Measurements from ENCODE around the gene LTV1. TPM values are rescaled to one million over a fixed set of nuclear protein-coding genes. Genes with fewer than 3 reads are reported as not detected.
"Not testable (repeated sequence)": the region's sequence is repeated elsewhere in the genome, so short reads cannot be mapped to it uniquely, and the experiment has no call there.

The LTV1 gene
- total RNA-seq, 1 donor from 2014 or later, result 11.7 TPM

DNA sequence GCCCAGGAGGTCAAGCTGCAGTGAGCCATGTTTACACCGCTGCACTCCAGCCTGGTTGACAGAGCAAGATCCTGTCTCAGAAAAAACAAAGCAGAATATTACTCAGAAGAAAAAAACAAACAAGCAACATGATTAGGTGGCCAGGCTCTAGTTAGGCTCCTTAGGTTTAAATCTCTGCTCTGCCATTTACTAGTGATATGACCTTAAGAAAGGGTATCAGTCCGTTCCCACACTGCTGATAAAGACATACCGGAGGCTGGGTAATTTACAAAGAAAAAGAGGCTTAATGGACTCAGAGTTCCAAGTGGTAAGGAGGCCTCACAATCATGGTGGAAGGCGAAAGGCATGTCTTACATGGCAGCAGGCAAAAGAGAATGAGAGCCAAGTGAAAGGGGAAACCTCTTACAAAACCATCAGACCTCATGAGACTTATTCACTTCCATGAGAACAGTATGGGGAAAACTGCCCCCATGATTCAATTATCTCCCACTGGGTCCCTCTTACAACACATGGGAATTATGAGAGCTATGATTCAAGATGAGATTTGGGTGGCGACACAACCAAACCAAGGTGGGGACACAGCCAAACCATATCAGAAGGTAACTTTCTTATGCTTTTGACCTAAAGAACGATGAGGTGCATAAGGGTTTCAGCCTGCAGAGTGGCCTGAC lies 2.4 kb upstream of the LTV1 start:
- DNase-seq (ENCODE audit: low read depth in 2 of 2), result no peak

DNA sequence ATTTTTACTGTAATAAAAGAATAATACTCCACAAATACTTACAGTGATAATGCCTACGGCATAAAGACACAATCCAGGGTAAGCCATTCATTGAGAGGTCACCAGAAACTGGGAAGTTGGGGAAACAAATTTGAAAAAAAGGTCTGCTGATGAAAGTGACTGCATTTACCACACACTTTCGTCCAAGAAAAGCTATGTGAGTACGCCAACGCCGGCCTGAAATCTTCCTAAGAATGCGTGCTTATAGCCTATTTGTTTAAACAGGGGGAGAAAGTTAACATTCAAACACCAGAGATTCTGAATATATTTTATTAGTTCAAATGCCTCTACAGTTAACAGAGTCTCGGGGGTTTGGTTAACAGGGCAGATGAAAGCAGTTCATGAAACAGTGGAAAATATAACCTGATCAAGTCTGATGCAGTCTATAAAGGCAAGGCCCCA lies 657 bp upstream of the LTV1 start:
- DNase-seq (ENCODE audit: low read depth in 2 of 2), result no peak

DNA sequence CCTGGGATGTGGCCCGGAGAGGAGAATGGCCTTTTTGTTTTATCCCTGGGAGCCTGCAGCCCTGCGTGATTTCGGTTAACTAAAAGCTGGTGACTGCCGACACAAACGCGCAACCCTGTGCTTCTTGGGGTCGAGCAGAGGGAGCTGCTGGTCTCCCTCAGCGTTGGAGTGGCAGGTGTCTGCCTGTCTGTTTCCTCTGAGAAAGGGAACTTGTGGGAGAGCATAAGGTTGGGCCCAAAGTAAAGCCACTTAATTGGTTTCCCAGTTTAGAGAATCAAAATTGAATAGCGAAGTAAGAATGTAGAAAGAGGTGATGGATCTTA lies 500 bp downstream of the LTV1 start:
- no peak for DNase-seq (ENCODE audit: low read depth in 2 of 2)

DNA sequence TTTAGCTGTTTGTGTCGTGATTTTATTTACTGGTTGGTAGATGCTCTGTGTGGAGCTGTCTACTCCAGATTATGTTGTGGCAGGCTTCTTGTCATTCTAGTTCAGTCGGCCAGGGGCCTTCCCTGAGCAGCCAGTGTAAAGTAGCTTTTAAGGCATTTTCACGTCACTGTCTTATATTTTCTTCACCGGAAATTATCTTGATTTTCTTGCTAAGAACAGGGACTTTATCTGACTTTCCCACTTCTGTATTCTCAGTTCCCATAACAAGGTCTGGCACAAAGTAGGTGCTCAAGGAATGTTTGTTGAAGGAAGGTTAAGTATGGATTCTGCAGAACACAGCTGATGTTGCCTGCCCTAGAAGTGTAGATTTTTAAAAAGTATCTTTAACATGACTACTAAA lies 868 bp downstream of the LTV1 start:
- peak; percentile 15 to 20 for DNase-seq (ENCODE audit: low read depth in 2 of 2)

DNA sequence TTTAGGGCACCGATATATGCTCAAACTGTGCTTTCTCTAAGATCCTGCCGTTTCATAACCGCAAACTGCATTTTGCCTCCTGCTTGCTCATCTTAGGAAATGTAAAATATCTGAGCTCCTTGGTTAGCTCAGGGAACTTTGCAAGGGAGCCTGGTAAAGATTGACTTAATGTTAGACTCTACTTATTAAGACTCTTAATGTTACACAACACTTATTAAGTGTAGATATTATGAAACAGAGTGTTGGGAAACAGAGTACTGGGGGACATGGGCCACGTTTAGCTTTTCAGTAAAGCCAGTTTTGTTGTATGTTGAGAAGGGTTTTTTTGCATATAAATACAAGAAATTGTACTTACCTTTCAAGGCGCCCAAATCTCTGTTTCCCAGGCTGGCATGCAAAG lies 1.9 kb downstream of the LTV1 start:
- DNase-seq (ENCODE audit: low read depth in 2 of 2), result no peak

DNA sequence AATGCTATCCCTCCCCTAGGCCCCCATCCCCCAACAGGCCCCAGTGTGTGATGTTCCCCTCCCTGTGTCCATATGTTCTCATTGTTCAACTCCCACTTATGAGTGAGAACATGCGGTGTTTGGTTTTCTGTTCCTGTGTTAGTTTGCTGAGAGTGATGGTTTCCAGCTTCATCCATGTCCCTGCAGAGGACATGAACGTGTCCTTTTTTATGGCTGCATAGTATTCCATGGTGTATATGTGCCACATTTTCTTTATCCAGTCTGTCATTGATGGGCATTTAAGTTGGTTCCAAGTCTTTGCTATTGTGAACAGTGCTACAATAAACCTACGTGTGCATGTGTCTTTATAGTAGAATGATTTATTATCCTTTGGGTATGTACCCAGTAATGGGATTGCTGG lies 8.6 kb downstream of the LTV1 start:
- not testable (repeated sequence) for DNase-seq (ENCODE audit: low read depth in 2 of 2)

DNA sequence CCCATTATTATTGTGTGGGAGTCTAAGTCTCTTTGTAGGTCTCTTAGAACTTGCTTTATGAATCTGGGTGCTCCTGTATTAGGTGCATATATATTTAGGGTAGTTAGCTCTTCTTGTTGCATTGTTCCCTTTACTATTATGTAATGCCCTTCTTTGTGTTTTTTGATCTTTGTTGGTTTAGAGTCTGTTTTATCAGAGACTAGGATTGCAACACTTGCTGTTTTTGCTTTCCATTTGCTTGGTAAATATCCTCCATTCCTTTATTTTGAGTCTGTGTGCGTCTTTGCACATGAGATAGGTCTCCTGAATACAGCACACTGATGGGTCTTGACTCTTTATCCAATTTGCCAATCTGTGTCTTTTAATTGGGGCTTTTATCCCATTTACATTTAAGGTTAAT lies 11.9 kb downstream of the LTV1 start:
- DNase-seq (ENCODE audit: low read depth in 2 of 2), result not testable (repeated sequence)

DNA sequence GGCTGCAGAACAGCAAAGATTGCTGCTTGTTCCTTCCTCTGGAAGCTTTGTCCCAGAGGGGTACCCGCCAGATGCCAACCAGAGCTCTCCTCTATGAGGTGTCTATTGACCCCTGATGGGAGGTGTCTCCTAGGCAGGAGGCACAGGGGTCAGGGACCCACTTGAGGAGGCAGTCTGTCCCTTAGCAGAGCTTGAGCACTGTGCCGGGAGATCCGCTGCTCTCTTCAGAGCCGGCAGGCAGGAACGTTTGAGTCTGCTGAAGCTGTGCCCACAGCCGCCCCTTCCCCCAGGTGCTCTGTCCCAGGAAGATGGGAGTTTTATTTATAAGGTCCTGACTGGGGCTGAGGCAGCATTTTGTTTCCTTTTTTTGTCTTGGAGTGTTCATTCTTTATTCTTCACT lies 13.6 kb downstream of the LTV1 start:
- DNase-seq (ENCODE audit: low read depth in 2 of 2), result not testable (repeated sequence)

DNA sequence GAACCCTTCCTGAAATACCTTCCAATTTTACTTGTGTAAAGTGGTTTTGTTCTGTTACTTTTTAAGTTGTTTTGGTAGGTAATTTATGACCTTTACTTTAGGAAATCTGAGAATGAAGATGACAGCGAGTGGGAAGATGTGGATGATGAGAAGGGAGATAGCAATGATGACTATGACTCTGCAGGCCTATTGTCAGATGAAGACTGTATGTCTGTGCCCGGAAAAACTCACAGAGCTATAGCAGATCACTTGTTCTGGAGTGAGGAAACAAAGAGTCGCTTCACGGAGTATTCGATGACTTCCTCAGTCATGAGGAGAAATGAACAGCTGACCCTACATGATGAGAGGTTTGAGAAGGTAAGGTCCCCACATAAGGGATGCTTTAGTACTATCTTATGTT lies 14.5 kb downstream of the LTV1 start:
- no peak for DNase-seq (ENCODE audit: low read depth in 2 of 2)

DNA sequence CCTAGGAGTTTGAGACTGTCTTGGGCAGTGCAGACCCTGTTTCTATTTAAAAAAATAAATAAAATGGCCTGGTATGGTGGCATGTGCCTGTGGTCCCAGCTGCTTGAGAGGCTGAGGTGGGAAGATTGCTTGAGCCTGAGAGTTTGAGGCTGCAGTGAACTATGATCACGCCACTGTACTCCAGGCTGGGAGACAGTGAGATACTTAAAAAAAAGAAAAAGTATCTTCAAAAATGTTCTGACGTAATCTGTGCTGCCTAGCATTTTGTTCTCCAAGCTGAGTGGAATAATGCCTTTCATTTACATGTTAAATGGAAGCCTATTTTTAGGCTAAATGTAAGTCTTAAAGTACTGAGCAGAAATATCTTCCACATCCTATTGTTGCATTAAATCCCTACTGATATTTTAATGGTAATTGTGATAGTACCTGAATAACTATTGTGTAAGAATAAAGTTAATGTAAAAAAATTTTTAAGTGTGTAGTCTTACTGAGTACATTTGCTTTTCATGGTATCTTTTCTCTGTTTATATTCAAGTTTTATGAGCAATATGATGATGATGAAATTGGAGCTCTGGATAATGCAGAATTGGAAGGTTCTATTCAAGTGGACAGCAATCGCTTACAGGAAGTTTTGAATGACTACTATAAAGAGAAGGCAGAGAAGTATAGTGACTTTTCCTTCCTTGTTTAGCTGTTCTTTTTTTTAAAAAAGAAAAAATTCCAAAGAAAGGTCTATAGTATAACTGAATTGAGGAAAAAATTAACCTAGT lies 16.9 kb downstream of the LTV1 start:
- DNase-seq (ENCODE audit: low read depth in 2 of 2), result no peak

DNA sequence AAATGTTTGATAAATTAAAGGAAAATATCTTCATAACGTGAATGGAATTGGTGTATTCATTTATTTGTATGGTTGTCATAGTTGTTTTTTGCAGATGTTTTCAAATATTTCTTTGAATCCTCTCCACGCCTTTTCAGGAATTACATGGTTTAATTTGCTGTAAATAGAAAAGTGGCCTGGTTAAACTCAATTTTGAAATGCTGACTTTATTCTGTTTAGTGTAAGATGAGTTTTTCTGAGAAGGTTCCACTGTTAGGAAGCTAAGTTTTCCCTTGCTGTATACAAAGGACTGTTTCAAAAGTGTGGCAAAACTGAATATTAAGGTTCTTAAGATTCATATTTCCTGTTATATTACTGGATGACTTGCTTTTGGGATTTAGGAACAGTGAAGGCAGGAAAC lies 20.6 kb downstream of the LTV1 start:
- no peak for DNase-seq (ENCODE audit: low read depth in 2 of 2)

DNA sequence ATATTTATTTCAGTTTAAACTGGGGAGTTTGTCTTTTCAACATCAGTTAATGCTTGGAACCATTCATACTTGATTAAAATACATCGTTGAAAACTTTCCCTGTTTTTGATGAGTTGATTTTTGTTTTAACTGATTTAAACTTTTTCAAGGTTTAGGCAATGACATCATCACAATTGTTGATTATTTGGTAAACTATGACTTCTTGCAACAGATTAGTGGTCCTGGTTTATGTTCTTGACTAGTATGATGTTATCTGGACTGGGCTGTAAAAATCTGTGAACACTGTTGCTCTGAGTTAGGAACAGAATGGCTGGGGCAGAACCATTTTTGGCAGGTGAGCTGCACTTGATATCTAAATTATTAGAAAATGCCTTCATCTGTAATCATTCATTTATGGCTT lies 21.1 kb downstream of the LTV1 start, which contains the start of gene ZC2HC1B:
ZC2HC1B (plus strand) TSS at position 241 of the 400 bp plus-strand sequence; CDS start at position 307, 66 bp downstream.
- no peak for DNase-seq (ENCODE audit: low read depth in 2 of 2)

DNA sequence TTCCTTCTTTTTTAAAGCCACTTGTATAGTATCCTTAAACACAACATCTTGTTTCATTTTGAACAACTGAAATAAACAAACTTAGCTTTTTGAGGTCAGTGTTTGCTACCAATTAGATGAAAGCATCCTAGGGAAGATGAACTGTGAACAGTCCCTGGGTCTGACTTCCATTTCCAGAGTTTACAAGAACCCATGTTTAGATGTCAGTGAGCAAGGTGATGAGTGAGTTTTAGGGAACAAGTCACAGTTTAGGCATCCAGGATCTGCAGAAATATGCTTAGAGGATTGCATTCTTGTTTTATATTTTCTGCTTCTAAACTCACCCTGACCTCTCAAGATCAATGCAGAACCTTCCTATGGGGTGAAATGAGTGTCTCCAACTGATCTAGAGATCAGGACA lies 24.1 kb downstream of the LTV1 start:
- no peak for DNase-seq (ENCODE audit: low read depth in 2 of 2)

DNA sequence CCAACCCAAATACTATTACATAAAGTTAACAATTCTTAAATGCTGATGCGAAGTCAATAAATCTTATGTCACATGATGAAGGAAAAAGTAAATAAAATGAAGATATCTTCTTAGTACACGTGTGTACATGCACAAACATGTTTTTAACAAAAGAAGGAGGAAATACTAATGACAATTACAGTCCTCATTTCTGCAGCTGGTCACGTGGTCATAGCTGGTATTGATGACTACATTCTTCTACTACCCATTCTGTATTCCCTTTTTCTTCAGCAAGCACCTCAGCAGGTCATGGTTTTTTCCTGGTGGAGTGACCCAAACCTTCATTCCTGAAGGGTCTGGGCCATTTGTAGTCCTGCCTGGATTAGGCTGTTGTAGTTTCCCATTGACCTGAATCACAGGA lies 25.7 kb downstream of the LTV1 start:
- not testable (repeated sequence) for DNase-seq (ENCODE audit: low read depth in 2 of 2)

DNA sequence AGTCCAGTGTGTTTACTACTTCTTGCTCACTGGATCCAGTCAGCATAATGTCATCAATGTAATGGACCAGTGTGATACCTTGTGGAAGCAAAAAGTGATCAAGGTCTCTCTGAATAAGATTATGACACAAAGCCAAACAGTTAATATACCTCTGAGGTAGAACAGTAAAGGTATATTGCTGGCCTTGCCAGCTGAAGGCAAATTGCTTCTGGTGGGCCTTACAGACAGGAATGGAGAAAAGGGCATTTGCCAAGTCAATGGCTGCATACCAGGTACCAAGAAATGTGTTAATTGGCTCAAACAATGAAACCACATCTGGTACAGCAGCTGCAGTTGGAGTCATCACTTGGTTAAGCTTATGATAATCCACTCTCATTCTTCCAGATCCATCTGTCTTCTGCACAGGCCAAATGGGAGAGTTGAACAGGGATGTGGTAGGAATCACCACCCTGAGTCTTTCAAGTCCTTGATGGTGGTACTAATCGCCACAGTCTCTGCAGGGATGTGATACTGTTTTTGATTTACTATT lies 28.1 kb downstream of the LTV1 start:
- not testable (repeated sequence) for DNase-seq (ENCODE audit: low read depth in 2 of 2)

DNA sequence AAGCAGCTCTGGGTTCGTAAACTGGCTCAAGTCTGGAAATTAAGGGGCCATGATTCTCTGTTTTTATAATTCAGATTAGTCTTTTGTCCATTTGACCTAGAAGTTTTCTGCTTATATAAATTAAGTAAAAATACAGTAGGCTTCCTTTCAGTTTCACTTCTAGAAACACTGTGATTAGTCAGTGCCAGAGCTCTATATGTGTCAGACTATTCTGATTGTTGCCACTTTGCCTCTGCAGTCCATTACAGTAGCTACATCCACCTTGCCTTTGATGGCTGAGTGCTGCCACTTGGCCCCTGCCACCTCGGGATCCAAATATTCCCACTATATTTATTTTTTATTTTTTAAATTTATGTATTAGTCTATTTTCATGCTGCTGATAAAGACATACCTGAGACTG lies 29.1 kb downstream of the LTV1 start:
- peak; percentile 29 to 54 for DNase-seq (ENCODE audit: low read depth in 2 of 2)

DNA sequence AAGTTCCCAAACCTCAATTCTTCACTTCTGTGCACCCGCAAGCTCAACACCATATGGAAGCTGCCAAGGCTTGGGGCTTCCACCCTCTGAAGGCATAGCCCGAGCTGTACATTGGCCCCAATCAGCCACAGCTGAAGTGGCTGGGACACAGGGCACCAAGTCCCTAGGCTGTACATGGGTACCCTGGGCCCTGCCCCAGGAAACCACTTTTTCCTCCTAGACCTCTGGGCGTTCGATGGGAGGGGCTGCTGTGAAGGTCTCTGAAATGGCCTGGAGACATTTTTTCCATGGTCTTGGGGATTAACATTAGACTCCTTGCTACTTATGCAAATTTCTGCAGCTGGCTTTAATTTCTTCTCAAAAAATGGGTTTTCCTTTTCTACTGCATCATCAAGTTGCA lies 30.5 kb downstream of the LTV1 start:
- DNase-seq (ENCODE audit: low read depth in 2 of 2), result not testable (repeated sequence)

DNA sequence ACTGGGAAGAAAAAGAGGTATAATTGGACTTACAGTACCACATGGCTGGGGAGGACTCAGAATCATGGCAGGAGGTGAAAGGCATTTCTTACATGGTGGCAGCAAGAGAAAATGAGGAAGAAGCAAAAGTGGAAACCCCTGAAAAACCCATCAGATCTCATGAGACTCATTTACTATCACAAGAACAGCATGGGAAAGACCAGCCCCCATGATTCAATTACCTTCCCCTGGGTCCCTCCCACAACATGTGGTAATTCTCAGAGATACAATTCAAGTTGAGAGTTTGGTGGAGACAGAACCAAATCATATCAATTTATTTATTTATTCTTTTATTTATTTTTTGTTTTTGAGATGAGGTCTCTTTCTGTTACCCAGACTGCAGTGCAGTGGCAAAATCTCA lies 31.4 kb downstream of the LTV1 start:
- DNase-seq (ENCODE audit: low read depth in 2 of 2), result not testable (repeated sequence)

DNA sequence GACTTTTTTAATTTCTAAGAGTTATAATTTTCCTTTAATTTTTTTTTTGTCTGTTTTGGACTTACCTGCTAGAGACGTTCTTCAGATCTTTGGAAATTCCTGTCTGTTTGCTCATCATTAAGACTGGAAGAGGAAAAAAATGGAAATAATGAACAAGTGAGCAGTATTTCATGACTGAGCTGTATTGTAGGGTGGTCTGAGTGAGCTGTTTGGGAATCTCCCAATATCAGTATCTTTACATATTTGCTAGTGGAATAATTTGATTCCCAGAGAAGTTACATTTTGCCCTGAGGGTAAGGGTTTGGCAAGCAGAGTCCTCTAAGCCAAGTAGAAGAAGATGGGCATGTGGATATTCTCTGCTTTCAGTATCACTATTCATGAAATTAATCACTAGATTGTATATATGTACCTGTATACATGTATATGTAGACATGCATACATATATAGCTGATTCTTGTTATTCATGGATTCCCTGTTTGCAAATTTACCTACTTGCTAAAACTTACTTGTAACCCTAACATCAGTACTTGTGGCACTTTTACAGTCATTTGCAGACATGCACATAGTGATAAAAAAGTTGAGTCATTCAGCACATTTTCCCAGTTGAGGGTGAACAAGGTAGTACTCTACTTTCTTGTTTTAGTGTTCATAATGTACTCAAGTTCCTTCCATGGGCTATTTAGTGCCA lies 34.6 kb downstream of the LTV1 start:
- no peak for DNase-seq (ENCODE audit: low read depth in 2 of 2)

DNA sequence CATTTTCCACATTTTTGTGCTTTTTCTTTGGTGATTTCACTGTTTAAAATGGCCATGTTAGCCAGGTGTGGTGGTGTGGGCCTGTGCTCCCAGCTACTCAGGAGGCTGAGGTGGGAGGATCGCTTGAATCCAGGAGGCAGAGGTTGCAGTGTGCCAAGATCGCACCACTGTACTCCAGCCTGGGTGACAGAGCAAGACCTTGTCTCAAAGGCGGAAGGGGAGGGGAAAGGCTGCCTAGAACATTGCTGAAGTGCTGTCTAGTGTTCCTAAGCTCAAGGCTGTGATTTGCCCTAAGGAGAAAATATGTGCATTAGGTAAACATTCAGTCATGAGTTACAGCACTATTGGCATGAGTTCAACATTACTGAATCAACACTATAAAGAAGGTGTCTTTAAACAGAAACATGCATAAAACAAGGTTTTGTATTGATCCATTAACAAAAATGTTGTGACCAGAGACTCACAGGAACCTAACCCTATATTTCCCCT lies 35.2 kb downstream of the LTV1 start:
- DNase-seq (ENCODE audit: low read depth in 2 of 2), result no peak

DNA sequence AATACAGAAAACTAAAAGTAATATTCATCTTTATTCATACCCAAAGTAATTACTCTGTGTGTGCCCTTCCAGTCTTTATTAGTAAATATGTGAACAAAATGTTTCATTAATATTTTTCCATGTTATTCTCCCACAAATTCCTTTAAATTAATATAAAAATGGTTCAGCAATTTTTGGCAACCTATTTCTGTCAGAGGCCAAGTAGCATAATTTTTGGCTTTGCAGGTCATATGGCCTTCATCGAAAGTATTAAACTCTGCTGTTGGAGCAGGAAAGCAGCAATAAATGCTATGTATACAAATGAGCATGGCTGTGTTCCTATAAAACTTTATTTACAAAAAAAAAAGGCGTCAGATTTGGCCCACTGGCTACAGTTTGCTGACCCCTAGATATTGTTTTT lies 37.3 kb downstream of the LTV1 start:
- no peak for DNase-seq (ENCODE audit: low read depth in 2 of 2)

DNA sequence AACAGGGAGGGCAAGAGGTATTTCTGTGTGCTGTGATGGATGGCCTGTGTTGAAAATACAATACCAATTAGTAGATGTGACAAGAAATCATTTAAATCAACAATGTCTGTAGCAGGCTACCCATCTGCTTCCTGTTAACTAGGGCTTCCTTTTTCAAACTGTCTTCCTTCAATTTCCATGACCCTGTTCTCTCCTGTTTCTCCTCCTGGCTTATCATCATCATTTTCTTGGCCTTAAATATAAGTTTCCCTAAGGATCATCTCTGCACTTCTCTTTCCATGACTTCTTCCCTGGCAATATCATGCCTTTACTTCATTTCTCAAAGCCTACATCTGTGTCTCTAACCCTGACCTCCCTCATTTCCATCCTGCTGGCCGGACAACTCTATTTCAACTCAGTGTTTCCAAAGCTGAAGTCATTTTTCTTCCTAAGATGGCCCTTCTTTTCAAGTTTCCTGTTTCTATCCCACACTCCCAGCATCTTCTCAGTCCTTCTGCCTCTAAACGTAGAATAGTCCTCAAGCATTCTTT lies 39.3 kb downstream of the LTV1 start:
- DNase-seq (ENCODE audit: low read depth in 2 of 2), result no peak
